Measurements from ENCODE around the gene OTUB1. TPM values are rescaled to one million over a fixed set of nuclear protein-coding genes. Genes with fewer than 3 reads are reported as not detected.

Gene OTUB1
- total and polyA plus RNA-seq, 9 of the 15 experiments (the other 6 are each of a cell fraction or from before 2014, with no cell fraction given), result 29.5 to 134 (median 66.1) TPM

DNA sequence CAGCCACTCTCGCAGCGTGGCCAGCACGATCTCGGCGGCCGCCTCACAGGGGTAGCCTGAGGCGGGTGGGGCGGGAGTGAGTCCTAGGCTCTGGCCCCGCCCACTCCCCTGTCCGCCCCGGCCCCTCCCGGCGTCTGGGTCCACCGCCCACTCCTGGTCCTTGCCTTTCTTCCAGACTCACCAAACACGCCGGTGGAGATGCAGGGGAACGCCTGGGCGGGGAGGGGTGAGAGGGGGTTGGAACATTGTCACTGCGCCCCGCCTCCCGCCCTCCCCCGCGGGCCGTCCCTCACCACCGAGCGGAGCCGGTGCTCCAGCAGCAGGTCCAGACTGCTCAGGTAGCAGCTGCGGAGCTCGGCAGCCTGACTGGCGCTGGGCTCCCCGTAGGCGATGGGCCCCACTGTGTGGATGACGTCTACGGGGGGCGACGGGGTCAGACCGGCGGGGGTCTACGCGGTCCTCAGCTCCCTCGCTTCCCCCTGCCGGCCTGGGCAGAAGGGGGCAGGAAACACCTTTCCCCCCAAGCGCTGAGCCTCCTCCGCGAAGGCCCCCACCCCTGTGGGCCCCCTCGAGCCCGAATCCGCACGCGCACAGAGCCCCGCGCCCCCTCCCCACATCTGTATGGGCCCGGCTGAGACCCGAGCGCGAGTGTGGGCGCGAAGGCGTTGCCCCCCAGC lies 13.2 kb downstream of the OTUB1 start (continued):
- TF ChIP-seq, protein P1, sequence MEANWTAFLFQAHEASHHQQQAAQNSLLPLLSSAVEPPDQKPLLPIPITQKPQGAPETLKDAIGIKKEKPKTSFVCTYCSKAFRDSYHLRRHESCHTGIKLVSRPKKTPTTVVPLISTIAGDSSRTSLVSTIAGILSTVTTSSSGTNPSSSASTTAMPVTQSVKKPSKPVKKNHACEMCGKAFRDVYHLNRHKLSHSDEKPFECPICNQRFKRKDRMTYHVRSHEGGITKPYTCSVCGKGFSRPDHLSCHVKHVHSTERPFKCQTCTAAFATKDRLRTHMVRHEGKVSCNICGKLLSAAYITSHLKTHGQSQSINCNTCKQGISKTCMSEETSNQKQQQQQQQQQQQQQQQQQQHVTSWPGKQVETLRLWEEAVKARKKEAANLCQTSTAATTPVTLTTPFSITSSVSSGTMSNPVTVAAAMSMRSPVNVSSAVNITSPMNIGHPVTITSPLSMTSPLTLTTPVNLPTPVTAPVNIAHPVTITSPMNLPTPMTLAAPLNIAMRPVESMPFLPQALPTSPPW (CRISPR knock-in tag; IDR thresholded peaks at IDR 0.05), result peak; percentile 51
- TF ChIP-seq, protein P2, sequence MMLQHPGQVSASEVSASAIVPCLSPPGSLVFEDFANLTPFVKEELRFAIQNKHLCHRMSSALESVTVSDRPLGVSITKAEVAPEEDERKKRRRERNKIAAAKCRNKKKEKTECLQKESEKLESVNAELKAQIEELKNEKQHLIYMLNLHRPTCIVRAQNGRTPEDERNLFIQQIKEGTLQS (IDR thresholded peaks at IDR 0.05), result peak; percentile 6; the same call in 1 of the 2 replicates
- TF ChIP-seq, protein P2 (CRISPR knock-in tag; conservative IDR thresholded peaks at IDR 0.05), result no peak
- TF ChIP-seq EZH2 (IDR thresholded peaks at IDR 0.05; ENCODE audit: borderline replicate concordance, low read depth, low read length) (no peak), PCBP1 (IDR thresholded peaks at IDR 0.05; ENCODE audit: low read depth, low read length, poor library complexity, severe bottlenecking) (no peak), ZNF3 (CRISPR knock-in tag; IDR thresholded peaks at IDR 0.05) (no peak)
- TF ChIP-seq, protein P3, sequence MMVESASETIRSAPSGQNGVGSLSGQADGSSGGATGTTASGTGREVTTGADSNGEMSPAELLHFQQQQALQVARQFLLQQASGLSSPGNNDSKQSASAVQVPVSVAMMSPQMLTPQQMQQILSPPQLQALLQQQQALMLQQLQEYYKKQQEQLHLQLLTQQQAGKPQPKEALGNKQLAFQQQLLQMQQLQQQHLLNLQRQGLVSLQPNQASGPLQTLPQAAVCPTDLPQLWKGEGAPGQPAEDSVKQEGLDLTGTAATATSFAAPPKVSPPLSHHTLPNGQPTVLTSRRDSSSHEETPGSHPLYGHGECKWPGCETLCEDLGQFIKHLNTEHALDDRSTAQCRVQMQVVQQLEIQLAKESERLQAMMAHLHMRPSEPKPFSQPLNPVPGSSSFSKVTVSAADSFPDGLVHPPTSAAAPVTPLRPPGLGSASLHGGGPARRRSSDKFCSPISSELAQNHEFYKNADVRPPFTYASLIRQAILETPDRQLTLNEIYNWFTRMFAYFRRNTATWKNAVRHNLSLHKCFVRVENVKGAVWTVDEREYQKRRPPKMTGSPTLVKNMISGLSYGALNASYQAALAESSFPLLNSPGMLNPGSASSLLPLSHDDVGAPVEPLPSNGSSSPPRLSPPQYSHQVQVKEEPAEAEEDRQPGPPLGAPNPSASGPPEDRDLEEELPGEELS (CRISPR knock-in tag; IDR thresholded peaks at IDR 0.05; ENCODE audit: borderline replicate concordance), result no peak
- TF ChIP-seq, protein P4, sequence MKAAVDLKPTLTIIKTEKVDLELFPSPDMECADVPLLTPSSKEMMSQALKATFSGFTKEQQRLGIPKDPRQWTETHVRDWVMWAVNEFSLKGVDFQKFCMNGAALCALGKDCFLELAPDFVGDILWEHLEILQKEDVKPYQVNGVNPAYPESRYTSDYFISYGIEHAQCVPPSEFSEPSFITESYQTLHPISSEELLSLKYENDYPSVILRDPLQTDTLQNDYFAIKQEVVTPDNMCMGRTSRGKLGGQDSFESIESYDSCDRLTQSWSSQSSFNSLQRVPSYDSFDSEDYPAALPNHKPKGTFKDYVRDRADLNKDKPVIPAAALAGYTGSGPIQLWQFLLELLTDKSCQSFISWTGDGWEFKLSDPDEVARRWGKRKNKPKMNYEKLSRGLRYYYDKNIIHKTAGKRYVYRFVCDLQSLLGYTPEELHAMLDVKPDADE (conservative IDR thresholded peaks at IDR 0.05; ENCODE audit: control insufficient read depth, low read depth, low read length), result no peak

Measured in K562 (cell line).